ENCODE results near the gene ZNF423.

ZNF423 gene

GRCh38 chr16:49851468-49851787 lies 4.5 kb downstream of the ZNF423 start:
- FAIRE-seq (no peak), DNase-seq (ENCODE audit: insufficient read length, low spot score) (no peak)
- TF ChIP-seq SPI1 (IDR thresholded peaks at IDR 0.05; ENCODE audit: low read depth, low read length) (no peak), POLR2A (IDR thresholded peaks at IDR 0.05; ENCODE audit: low read depth, low read length) (no peak), POLR2AphosphoS5 (IDR thresholded peaks at IDR 0.05; ENCODE audit: low read depth, low read length) (no peak), PAX5 (IDR thresholded peaks at IDR 0.05; ENCODE audit: insufficient read depth, low read length, severe bottlenecking) (no peak), TAF1 (IDR thresholded peaks at IDR 0.05; ENCODE audit: low read depth, low read length) (no peak), POU2F2 (IDR thresholded peaks at IDR 0.05; ENCODE audit: low read depth, low read length) (no peak)

GRCh38 chr16:49850558-49851467 lies 5.1 kb downstream of the ZNF423 start:
- FAIRE-seq (no peak), DNase-seq (ENCODE audit: insufficient read length, low spot score) (no peak)
- no peak for TF ChIP-seq POLR2AphosphoS5 (IDR thresholded peaks at IDR 0.05; ENCODE audit: low read depth, low read length)
- TF ChIP-seq PAX5 (IDR thresholded peaks at IDR 0.05; ENCODE audit: insufficient read depth, low read length, severe bottlenecking): no peak
- TF ChIP-seq POLR2A (IDR thresholded peaks at IDR 0.05; ENCODE audit: low read depth, low read length): no peak
- no peak for TF ChIP-seq SPI1 (IDR thresholded peaks at IDR 0.05; ENCODE audit: low read depth, low read length)
- TF ChIP-seq POU2F2 (IDR thresholded peaks at IDR 0.05; ENCODE audit: low read depth, low read length): no peak
- TF ChIP-seq TAF1 (IDR thresholded peaks at IDR 0.05; ENCODE audit: low read depth, low read length): no peak

DNA sequence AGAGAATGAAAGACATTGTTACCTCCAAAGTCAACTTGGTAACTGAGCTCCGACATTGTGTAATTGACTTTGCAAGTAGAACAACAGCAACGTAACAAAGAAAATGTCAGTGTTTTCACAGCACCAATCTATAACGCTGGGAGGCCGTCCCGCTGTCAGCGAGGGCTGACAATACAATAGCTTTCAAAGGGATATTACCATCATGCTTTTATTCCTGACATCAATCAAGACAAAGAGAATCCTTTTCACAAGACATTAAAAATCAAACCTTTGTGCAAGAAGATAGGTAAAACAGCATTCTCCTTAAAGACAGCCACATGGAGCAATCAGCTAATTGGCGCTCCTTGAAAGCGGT lies 6.2 kb downstream of the ZNF423 start:
- no peak for DNase-seq (ENCODE audit: insufficient read length, low spot score)
- TF ChIP-seq SPI1 (IDR thresholded peaks at IDR 0.05; ENCODE audit: low read depth, low read length) (no peak), POU2F2 (IDR thresholded peaks at IDR 0.05; ENCODE audit: low read depth, low read length) (no peak), PAX5 (IDR thresholded peaks at IDR 0.05; ENCODE audit: insufficient read depth, low read length, severe bottlenecking) (no peak), TAF1 (IDR thresholded peaks at IDR 0.05; ENCODE audit: low read depth, low read length) (no peak), POLR2AphosphoS5 (IDR thresholded peaks at IDR 0.05; ENCODE audit: low read depth, low read length) (no peak), POLR2A (IDR thresholded peaks at IDR 0.05; ENCODE audit: low read depth, low read length) (no peak)
- no peak for FAIRE-seq

DNA sequence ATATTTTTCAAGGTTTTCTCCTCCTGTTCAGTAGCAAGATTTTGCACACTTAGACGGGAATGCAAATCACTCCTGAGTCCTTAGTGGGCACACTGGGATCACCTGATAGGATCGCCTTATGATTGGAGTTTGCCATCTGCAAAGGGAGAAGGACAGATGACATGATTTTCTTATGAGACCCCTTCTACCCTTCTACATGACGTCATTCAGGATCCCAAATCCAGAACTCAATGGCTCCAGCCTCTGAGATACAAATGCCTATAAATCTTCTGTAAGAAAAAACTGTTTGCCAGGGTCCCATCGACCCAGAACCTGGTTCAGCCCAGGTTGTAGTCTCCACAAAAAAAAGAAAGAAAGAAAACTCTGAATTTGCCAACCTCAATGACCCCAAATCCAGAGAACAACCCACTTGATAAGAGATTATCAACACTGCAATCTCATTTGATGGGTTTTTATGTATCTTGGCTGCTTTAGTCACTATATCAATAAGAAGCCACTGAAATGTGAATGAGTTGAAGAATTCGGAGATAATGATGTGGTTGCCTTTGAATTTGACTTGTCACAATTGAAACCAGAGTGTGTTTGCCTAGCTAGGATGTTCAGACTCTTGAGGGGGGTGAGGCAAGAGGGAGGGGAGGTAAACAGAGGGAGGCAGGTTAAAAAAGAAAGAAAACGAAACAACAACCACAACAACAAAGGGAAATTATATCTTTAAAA lies 6.7 kb downstream of the ZNF423 start:
- no peak for TF ChIP-seq POU2F2 (IDR thresholded peaks at IDR 0.05; ENCODE audit: low read depth, low read length)
- TF ChIP-seq POLR2A (IDR thresholded peaks at IDR 0.05; ENCODE audit: low read depth, low read length): no peak
- TF ChIP-seq POLR2AphosphoS5 (IDR thresholded peaks at IDR 0.05; ENCODE audit: low read depth, low read length): no peak
- no peak for DNase-seq (ENCODE audit: insufficient read length, low spot score)
- FAIRE-seq: no peak

GRCh38 chr16:49848530-49848929 lies 7.4 kb downstream of the ZNF423 start:
- FAIRE-seq: no peak
- DNase-seq (ENCODE audit: insufficient read length, low spot score): no peak
- TF ChIP-seq POLR2A (IDR thresholded peaks at IDR 0.05; ENCODE audit: low read depth, low read length) (no peak), TAF1 (IDR thresholded peaks at IDR 0.05; ENCODE audit: low read depth, low read length) (no peak), POU2F2 (IDR thresholded peaks at IDR 0.05; ENCODE audit: low read depth, low read length) (no peak), SPI1 (IDR thresholded peaks at IDR 0.05; ENCODE audit: low read depth, low read length) (no peak), POLR2AphosphoS5 (IDR thresholded peaks at IDR 0.05; ENCODE audit: low read depth, low read length) (no peak)

- TF ChIP-seq PAX5 (IDR thresholded peaks at IDR 0.05; ENCODE audit: insufficient read depth, low read length, severe bottlenecking): no peak
- TF ChIP-seq SPI1 (IDR thresholded peaks at IDR 0.05; ENCODE audit: low read depth, low read length): no peak
- no peak for TF ChIP-seq POU2F2 (IDR thresholded peaks at IDR 0.05; ENCODE audit: low read depth, low read length)
- no peak for TF ChIP-seq TAF1 (IDR thresholded peaks at IDR 0.05; ENCODE audit: low read depth, low read length)
- TF ChIP-seq POLR2AphosphoS5 (IDR thresholded peaks at IDR 0.05; ENCODE audit: low read depth, low read length): no peak
- no peak for TF ChIP-seq POLR2A (IDR thresholded peaks at IDR 0.05; ENCODE audit: low read depth, low read length)
- DNase-seq (ENCODE audit: insufficient read length, low spot score) (no peak), FAIRE-seq (no peak)
Observed at GRCh38 chr16:49846800-49847199, 9.1 kb downstream of the ZNF423 start.

- TF ChIP-seq POU2F2 (IDR thresholded peaks at IDR 0.05; ENCODE audit: low read depth, low read length) (no peak), POLR2AphosphoS5 (IDR thresholded peaks at IDR 0.05; ENCODE audit: low read depth, low read length) (no peak), TAF1 (IDR thresholded peaks at IDR 0.05; ENCODE audit: low read depth, low read length) (no peak), PAX5 (IDR thresholded peaks at IDR 0.05; ENCODE audit: insufficient read depth, low read length, severe bottlenecking) (no peak)
- FAIRE-seq (no peak), DNase-seq (ENCODE audit: insufficient read length, low spot score) (no peak)
Observed at GRCh38 chr16:49844359-49844758, 11.6 kb downstream of the ZNF423 start.

- no peak for FAIRE-seq
- DNase-seq (ENCODE audit: insufficient read length, low spot score): no peak
- TF ChIP-seq SPI1 (IDR thresholded peaks at IDR 0.05; ENCODE audit: low read depth, low read length) (no peak), POU2F2 (IDR thresholded peaks at IDR 0.05; ENCODE audit: low read depth, low read length) (no peak), TAF1 (IDR thresholded peaks at IDR 0.05; ENCODE audit: low read depth, low read length) (no peak), POLR2AphosphoS5 (IDR thresholded peaks at IDR 0.05; ENCODE audit: low read depth, low read length) (no peak), PAX5 (IDR thresholded peaks at IDR 0.05; ENCODE audit: insufficient read depth, low read length, severe bottlenecking) (no peak), POLR2A (IDR thresholded peaks at IDR 0.05; ENCODE audit: low read depth, low read length) (no peak)
Observed at GRCh38 chr16:49843758-49844157, 12.2 kb downstream of the ZNF423 start.

DNA sequence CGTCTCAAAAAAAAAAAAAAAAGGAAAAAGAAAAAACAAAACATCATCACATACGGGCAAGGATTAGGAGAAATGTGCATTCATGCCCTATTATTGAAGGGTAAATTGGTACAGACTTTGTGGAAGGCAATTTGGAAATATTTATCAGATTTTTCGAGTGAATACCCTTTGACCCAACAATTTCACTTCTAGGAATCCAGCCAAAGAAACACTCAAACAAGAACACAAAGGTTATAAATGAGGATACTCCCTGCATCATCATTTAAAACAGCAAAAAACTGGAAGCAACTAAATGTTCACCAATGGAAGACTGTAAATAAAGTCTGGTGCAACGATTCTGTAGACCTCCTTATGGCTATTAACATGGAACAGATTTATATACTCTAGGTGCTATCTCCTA lies 12.9 kb downstream of the ZNF423 start:
- FAIRE-seq: no peak
- DNase-seq (ENCODE audit: insufficient read length, low spot score): no peak
- TF ChIP-seq PAX5 (IDR thresholded peaks at IDR 0.05; ENCODE audit: insufficient read depth, low read length, severe bottlenecking): no peak
- no peak for TF ChIP-seq TAF1 (IDR thresholded peaks at IDR 0.05; ENCODE audit: low read depth, low read length)
- TF ChIP-seq POU2F2 (IDR thresholded peaks at IDR 0.05; ENCODE audit: low read depth, low read length): no peak
- TF ChIP-seq POLR2A (IDR thresholded peaks at IDR 0.05; ENCODE audit: low read depth, low read length): no peak
- TF ChIP-seq POLR2AphosphoS5 (IDR thresholded peaks at IDR 0.05; ENCODE audit: low read depth, low read length): no peak
- TF ChIP-seq SPI1 (IDR thresholded peaks at IDR 0.05; ENCODE audit: low read depth, low read length): no peak

Measured in GM12891 (cell line).